ENCODE data around the gene PELI1.

Gene PELI1, protein sequence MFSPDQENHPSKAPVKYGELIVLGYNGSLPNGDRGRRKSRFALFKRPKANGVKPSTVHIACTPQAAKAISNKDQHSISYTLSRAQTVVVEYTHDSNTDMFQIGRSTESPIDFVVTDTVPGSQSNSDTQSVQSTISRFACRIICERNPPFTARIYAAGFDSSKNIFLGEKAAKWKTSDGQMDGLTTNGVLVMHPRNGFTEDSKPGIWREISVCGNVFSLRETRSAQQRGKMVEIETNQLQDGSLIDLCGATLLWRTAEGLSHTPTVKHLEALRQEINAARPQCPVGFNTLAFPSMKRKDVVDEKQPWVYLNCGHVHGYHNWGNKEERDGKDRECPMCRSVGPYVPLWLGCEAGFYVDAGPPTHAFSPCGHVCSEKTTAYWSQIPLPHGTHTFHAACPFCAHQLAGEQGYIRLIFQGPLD

DNA sequence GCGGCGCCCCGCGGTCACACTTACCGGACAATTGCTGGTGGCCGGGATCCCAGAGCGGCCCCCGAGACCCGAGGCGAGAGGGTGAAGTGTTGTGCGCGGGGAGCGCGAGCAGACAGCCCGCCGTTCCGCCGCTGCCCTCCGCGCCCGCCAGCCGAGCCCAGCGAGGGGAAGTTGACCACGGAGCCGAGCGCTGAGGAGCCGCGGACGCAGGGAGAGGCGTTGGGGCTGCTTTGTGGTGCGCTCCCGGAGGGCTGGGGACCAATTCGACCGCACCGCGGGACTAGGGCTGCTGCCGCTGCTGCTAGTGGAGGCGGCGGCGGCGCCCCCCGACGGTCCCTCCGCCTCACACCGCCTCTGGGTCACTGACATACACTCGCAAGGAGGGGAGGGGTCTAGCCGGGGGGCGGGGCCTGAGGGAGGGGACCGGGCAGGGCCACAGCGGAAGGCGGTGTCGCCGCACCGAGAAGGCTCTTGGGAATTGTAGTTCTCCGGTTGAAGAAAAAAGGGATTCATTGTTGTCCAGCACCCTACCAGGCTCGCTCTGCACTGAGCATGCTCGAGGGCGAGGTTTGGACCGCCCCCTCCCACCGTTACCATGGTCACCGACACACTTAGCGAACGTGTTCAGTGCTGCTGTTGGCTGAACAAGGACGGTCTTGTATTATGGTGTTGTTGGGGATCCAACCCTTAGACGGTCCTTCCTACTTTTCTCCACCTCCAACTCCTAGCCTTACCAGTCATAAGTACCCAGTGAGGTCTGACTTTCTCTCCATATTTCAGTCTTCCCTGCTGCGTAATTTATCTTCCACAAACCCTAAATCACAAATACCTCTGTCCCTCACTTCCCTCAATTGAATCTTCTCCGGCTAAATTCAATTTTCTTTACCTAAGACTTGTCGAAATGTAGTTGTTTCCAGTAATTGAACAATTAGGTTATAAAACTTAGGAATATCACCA lies at the start of gene PELI1:
Gene PELI1 (minus strand): TSS at position 364 of the 957 bp plus-strand sequence. CDS start 36,110 bp downstream, outside the sequence.
- Histone ChIP-seq H3K9me3 (ENCODE audit: control insufficient read depth in 2 of 2, low read length in 2 of 2) (no peaks in the 10 kb centered on the region), H3K27ac (ENCODE audit: low read length) (peak within 1 kb of the TSS; percentile 81), H3K27me3 (ENCODE audit: control insufficient read depth in 1 of 2, insufficient read depth in 2 of 2, low read length in 2 of 2) (no peaks in the 10 kb centered on the region), H3K9ac (ENCODE audit: low read length in 2 of 2) (peak within 1 kb of the TSS; percentile 75 to 90), H3K4me3 (ENCODE audit: low read length in 2 of 2) (peak within 1 kb of the TSS; percentile 79 to 93), H3K4me1 (ENCODE audit: control insufficient read depth, insufficient read depth, low read length) (peaks cover 13% of the 10 kb centered on the region), H3K36me3 (ENCODE audit: control insufficient read depth in 2 of 2, insufficient read depth in 2 of 2, low read length in 2 of 2) (no peaks in the 10 kb centered on the region)

DNA sequence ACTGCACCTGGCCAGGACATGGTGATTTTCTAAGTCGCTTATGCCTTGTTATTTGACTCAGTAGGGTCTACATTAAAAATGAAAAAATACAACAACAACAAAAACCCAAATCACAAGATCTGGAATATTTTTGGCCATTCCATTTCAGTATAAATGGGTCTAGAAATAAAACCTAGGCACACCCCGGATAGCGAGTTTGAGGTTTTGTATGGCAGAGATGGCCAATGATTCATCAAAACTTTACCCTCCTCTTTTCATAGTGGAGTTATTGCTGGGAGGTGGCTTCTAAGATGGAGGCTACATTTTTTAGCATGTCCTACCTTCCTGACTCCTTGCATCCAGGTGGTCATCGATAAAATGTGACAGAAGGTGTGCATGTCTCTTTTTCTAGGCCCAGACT lies 49.3 kb upstream of the PELI1 start:
- H3K27me3 ChIP-seq (ENCODE audit: control insufficient read depth in 1 of 2, insufficient read depth in 2 of 2, low read length in 2 of 2), result no peaks in the 10 kb centered on the region
- H3K27ac ChIP-seq (ENCODE audit: low read length), result no peak overlapping the region
- no peaks in the 10 kb centered on the region for H3K9me3 ChIP-seq (ENCODE audit: control insufficient read depth in 2 of 2, low read length in 2 of 2)
- H3K9ac ChIP-seq (ENCODE audit: low read length in 2 of 2), result no peak overlapping the region
- H3K4me3 ChIP-seq (ENCODE audit: low read length in 2 of 2), result no peak overlapping the region
- H3K4me1 ChIP-seq (ENCODE audit: control insufficient read depth, insufficient read depth, low read length), result no peaks in the 10 kb centered on the region
- no peaks in the 10 kb centered on the region for H3K36me3 ChIP-seq (ENCODE audit: control insufficient read depth in 2 of 2, insufficient read depth in 2 of 2, low read length in 2 of 2)

DNA sequence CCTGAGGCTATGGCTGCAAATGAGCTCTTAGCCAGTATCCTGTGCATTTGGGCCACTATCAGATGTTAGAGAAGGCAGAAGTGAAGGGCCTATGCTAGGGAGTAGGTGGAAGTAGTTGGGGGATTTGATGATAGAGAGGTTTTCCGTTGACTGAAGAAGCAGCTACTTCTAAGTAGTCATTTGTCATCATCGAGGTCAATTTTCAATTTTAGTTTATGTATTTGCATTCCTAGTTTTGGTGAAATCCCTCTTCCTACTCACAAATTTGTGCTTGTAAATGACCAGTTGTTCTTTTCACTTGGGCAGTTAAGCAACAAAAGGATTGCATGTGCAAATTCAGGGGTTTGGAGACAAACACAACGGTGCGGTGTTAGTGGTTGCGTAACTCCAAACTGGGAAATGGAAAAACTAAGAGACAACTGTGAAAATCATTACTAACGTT lies 48.5 kb upstream of the PELI1 start:
- Histone ChIP-seq H3K4me1 (ENCODE audit: control insufficient read depth, insufficient read depth, low read length) (no peaks in the 10 kb centered on the region), H3K27me3 (ENCODE audit: control insufficient read depth in 1 of 2, insufficient read depth in 2 of 2, low read length in 2 of 2) (no peaks in the 10 kb centered on the region)

DNA sequence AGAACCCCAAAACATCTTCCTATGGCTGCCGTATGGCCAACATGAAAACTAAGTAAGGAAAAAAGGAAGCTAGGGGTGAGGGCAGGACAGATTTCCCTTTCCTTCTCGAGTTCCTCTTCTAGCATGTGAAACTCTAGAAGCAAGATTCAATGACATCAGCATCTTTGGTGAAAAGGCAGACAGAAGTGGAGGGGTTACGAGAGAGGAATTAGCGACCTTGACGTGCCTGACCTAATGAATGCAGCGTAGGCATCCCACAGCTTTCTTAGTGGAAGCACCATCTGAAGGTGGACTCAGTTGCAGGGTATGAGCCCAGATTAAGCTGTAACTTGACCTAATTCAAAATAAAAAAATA lies 47.9 kb upstream of the PELI1 start:
- no peaks in the 10 kb centered on the region for H3K4me1 ChIP-seq (ENCODE audit: control insufficient read depth, insufficient read depth, low read length)
- no peaks in the 10 kb centered on the region for H3K9me3 ChIP-seq (ENCODE audit: control insufficient read depth in 2 of 2, low read length in 2 of 2)
- H3K9ac ChIP-seq (ENCODE audit: low read length in 2 of 2), result no peak overlapping the region
- H3K27ac ChIP-seq (ENCODE audit: low read length), result no peak overlapping the region
- H3K27me3 ChIP-seq (ENCODE audit: control insufficient read depth in 1 of 2, insufficient read depth in 2 of 2, low read length in 2 of 2), result no peaks in the 10 kb centered on the region
- no peaks in the 10 kb centered on the region for H3K36me3 ChIP-seq (ENCODE audit: control insufficient read depth in 2 of 2, insufficient read depth in 2 of 2, low read length in 2 of 2)
- no peak overlapping the region for H3K4me3 ChIP-seq (ENCODE audit: low read length in 2 of 2)

More for the DNA sequence above, 48.5 kb upstream of the PELI1 start:
- H3K27ac ChIP-seq (ENCODE audit: low read length), result no peak overlapping the region
- H3K4me3 ChIP-seq (ENCODE audit: low read length in 2 of 2), result no peak overlapping the region
- H3K36me3 ChIP-seq (ENCODE audit: control insufficient read depth in 2 of 2, insufficient read depth in 2 of 2, low read length in 2 of 2), result no peaks in the 10 kb centered on the region
- H3K9me3 ChIP-seq (ENCODE audit: control insufficient read depth in 2 of 2, low read length in 2 of 2), result no peaks in the 10 kb centered on the region
- no peak overlapping the region for H3K9ac ChIP-seq (ENCODE audit: low read length in 2 of 2)

DNA sequence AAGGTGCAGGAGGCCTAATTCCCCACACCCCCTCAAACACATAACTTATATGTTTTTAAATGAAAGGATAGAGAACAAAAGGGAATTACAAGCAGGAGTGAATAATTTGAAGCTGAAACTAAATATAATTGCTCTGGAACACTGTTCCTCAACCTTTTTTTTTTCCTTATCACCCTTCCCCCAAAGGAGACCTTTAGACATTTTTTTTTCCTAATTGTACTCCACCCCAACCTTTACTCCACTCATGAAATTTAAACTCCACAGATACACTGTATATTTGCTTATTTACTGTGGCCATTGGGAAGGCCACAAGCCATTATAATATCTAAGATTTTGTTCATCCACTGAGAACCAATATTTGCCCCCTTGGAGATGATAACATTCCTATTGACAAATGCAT lies 45.4 kb upstream of the PELI1 start:
- Histone ChIP-seq H3K27ac (ENCODE audit: low read length) (no peak overlapping the region), H3K36me3 (ENCODE audit: control insufficient read depth in 2 of 2, insufficient read depth in 2 of 2, low read length in 2 of 2) (no peaks in the 10 kb centered on the region), H3K9me3 (ENCODE audit: control insufficient read depth in 2 of 2, low read length in 2 of 2) (no peaks in the 10 kb centered on the region), H3K9ac (ENCODE audit: low read length in 2 of 2) (no peak overlapping the region), H3K4me1 (ENCODE audit: control insufficient read depth, insufficient read depth, low read length) (no peaks in the 10 kb centered on the region), H3K27me3 (ENCODE audit: control insufficient read depth in 1 of 2, insufficient read depth in 2 of 2, low read length in 2 of 2) (no peaks in the 10 kb centered on the region), H3K4me3 (ENCODE audit: low read length in 2 of 2) (no peak overlapping the region)

DNA sequence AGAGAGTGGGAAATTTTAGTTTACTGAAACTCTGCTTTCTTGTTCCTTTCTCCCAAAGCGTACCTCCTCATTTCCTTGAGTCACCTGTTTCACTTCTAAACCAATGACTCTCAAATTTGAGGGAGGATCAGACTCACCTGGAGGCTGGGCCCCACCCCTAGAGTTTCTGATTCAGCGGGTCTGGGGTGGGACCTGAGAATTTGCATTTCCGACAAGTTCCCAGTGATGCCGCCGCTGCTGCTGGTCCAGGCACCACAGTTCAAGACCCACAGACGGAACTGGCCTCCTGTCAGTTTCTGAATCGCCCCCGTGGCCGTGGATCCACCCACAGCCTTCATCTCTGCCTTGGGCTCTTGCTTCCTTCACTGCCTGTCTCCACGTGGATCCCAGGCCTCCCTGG lies 44.9 kb upstream of the PELI1 start:
- Histone ChIP-seq H3K9me3 (ENCODE audit: control insufficient read depth in 2 of 2, low read length in 2 of 2) (no peaks in the 10 kb centered on the region), H3K4me1 (ENCODE audit: control insufficient read depth, insufficient read depth, low read length) (no peaks in the 10 kb centered on the region)

DNA sequence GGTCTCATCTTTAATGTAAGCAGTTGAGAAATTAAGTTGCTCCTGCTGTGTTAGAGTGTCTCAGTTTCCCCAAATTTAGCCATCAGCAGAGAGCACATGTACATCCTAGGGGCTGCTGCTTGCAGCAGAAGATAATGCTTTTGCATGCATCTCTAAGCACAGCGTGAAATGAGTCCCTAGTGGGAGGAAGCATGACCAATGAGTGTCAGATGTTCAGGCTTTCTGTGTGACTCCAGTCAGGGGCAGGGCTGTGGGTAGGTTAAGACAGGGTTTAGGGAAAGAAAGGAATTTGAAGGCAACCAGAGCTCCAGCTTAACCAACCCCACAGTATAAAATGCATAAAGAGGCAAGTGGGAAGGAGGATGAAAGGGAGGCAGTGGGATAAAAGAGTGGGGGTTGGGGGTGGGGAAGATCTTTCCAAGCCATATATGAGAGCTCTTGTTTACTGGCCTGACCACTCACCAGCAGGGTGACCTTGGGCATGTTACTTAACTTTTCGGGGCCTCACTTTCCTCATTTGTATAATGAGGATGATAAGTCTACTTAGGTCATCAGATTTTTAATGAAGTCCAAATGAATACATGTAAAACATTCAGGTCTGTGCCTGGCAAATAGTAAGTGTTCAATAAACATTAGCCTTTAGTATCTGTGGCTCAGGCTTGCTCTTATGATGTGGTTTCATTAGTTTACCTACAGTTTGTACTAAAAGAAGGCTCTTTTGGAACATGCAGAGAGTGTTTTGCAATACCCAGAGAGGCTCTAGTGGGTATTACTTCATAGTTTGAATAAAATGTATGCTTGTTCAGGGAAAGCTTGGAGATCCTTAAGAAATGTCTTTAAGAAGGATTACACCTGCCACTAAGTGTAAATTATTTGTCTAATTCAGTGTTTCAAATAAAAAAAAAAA lies 42.7 kb upstream of the PELI1 start:
- Histone ChIP-seq H3K36me3 (ENCODE audit: control insufficient read depth in 2 of 2, insufficient read depth in 2 of 2, low read length in 2 of 2) (no peaks in the 10 kb centered on the region), H3K4me3 (ENCODE audit: low read length in 2 of 2) (no peak overlapping the region), H3K27me3 (ENCODE audit: control insufficient read depth in 1 of 2, insufficient read depth in 2 of 2, low read length in 2 of 2) (no peaks in the 10 kb centered on the region), H3K9ac (ENCODE audit: low read length in 2 of 2) (no peak overlapping the region), H3K9me3 (ENCODE audit: control insufficient read depth in 2 of 2, low read length in 2 of 2) (no peaks in the 10 kb centered on the region), H3K4me1 (ENCODE audit: control insufficient read depth, insufficient read depth, low read length) (no peaks in the 10 kb centered on the region), H3K27ac (ENCODE audit: low read length) (no peak overlapping the region)

More for the DNA sequence above, 44.9 kb upstream of the PELI1 start:
- H3K27ac ChIP-seq (ENCODE audit: low read length), result no peak overlapping the region
- no peak overlapping the region for H3K9ac ChIP-seq (ENCODE audit: low read length in 2 of 2)
- no peaks in the 10 kb centered on the region for H3K36me3 ChIP-seq (ENCODE audit: control insufficient read depth in 2 of 2, insufficient read depth in 2 of 2, low read length in 2 of 2)
- no peak overlapping the region for H3K4me3 ChIP-seq (ENCODE audit: low read length in 2 of 2)
- no peaks in the 10 kb centered on the region for H3K27me3 ChIP-seq (ENCODE audit: control insufficient read depth in 1 of 2, insufficient read depth in 2 of 2, low read length in 2 of 2)

DNA sequence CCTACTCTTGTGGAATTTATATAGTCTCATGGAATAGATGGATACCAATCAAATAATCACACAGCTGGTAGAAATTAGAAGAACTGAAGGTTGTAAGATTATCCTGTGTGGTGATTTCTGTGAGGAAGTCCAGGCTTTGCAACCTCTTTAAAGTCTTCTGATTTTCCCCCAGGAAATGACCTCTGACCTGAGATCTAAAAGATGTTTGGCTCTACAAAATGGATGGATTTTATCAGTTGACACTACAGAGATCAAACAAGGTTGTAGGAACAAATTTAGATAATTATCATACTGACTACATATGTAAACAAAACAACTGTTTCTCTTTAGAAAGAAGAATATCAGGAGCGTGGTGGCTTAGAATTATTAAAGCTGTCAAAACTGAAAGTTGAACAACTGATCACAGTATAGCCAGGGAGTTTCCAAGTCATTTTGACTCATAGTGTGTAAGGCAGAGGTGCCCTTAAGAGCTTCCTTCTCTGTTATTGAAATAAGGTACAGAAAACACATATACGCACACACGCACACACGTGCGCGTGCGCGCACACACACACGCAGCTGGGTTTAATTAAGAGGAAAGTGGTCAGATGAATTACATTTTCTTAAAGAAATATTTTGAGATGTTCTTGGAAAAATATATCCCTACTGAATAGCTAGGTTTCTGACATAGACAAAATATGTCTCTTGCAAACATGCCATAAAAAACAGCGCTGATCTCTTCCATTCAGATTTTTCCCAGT lies 35.5 kb upstream of the PELI1 start:
- no peak overlapping the region for H3K4me3 ChIP-seq (ENCODE audit: low read length in 2 of 2)
- H3K36me3 ChIP-seq (ENCODE audit: control insufficient read depth in 2 of 2, insufficient read depth in 2 of 2, low read length in 2 of 2), result no peaks in the 10 kb centered on the region
- no peaks in the 10 kb centered on the region for H3K27me3 ChIP-seq (ENCODE audit: control insufficient read depth in 1 of 2, insufficient read depth in 2 of 2, low read length in 2 of 2)
- no peak overlapping the region for H3K27ac ChIP-seq (ENCODE audit: low read length)
- H3K9me3 ChIP-seq (ENCODE audit: control insufficient read depth in 2 of 2, low read length in 2 of 2), result no peaks in the 10 kb centered on the region
- H3K4me1 ChIP-seq (ENCODE audit: control insufficient read depth, insufficient read depth, low read length), result no peaks in the 10 kb centered on the region
- H3K9ac ChIP-seq (ENCODE audit: low read length in 2 of 2), result no peak overlapping the region

DNA sequence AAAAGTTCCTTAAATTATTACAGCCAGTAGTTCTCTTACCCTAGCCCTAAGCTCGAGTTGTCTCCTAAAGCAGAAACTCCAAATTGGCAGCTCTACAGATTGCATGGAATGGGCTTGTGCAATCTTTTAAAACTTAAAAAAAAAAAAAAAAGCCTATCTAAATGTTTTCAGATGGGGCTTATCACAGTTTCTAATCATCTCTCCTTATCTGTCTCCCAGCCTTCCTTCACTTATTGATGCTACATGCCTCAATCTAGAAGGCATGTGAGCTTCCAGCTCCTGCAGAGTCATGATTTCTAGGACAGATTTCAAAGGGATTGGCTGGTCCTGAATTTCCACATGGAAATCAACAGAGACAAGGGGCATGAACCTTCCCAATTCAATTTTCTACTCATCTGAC lies 33.1 kb upstream of the PELI1 start:
- no peaks in the 10 kb centered on the region for H3K27me3 ChIP-seq (ENCODE audit: control insufficient read depth in 1 of 2, insufficient read depth in 2 of 2, low read length in 2 of 2)
- no peak overlapping the region for H3K27ac ChIP-seq (ENCODE audit: low read length)
- H3K4me3 ChIP-seq (ENCODE audit: low read length in 2 of 2), result no peak overlapping the region
- no peaks in the 10 kb centered on the region for H3K9me3 ChIP-seq (ENCODE audit: control insufficient read depth in 2 of 2, low read length in 2 of 2)
- no peaks in the 10 kb centered on the region for H3K36me3 ChIP-seq (ENCODE audit: control insufficient read depth in 2 of 2, insufficient read depth in 2 of 2, low read length in 2 of 2)
- H3K4me1 ChIP-seq (ENCODE audit: control insufficient read depth, insufficient read depth, low read length), result no peaks in the 10 kb centered on the region
- H3K9ac ChIP-seq (ENCODE audit: low read length in 2 of 2), result no peak overlapping the region

Data from stomach smooth muscle (tissue), 2 donors.